DMS53 (cell line): ENCODE data around the gene MBD1.
A peak's percentile ranks its signal among the peaks of the same experiment; 100 is the strongest.
"Not testable (repeated sequence)": the region's sequence is repeated elsewhere in the genome, so short reads cannot be mapped to it uniquely, and the experiment has no call there.

Experiments used
- DNase-seq: peaks from one replicate; lab custom pipeline; 2025; lab: John Stamatoyannopoulos, UW

MBD1 gene, protein sequence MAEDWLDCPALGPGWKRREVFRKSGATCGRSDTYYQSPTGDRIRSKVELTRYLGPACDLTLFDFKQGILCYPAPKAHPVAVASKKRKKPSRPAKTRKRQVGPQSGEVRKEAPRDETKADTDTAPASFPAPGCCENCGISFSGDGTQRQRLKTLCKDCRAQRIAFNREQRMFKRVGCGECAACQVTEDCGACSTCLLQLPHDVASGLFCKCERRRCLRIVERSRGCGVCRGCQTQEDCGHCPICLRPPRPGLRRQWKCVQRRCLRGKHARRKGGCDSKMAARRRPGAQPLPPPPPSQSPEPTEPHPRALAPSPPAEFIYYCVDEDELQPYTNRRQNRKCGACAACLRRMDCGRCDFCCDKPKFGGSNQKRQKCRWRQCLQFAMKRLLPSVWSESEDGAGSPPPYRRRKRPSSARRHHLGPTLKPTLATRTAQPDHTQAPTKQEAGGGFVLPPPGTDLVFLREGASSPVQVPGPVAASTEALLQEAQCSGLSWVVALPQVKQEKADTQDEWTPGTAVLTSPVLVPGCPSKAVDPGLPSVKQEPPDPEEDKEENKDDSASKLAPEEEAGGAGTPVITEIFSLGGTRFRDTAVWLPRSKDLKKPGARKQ

DNA sequence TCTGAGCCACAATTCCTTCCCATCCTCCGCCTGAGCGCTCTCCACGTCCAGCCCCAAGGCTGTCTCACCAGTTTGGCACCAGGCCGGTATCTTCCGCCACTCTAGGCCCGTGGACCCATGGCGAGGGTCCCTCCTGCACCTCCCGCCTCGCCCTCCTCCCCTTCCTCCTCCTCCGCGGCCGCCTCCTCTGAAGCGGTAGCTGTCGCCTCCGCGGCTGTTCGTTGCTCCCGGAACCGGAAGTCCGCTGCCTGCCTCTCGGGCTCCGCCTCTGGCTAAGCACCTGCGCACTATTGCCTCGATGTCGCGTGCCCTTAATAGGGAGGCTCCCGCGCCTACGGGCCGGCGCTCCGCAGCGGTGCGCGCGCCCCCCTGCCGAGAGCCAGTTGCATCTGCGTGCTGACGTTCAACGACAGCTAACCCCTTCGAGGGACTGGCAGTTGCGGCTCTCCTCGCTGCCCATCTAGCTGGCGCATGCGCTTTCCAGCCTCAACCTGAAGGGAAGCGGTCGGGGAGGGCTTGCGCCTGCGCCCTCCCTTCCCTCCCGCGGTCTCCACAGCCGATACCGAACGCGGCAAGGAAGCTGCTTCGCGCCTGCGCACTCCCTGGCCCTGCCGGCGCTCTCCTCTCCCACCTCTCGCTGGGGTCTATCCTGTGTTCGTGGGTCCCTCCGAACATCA lies at the start of gene MBD1:
MBD1 (minus strand) TSS at position 229 of the 677 bp plus-strand sequence. CDS start 1,531 bp downstream, outside the sequence.
- peak; percentile 100 for DNase-seq

- no peak for DNase-seq
These were observed 48.9 kb upstream of the MBD1 start for GRCh38 chr18:50330176-50330575.

- no peak for DNase-seq
These were observed 46.7 kb upstream of the MBD1 start for GRCh38 chr18:50327983-50328382.

- DNase-seq = no peak
These were observed 39.4 kb upstream of the MBD1 start for GRCh38 chr18:50320719-50321118.

DNA sequence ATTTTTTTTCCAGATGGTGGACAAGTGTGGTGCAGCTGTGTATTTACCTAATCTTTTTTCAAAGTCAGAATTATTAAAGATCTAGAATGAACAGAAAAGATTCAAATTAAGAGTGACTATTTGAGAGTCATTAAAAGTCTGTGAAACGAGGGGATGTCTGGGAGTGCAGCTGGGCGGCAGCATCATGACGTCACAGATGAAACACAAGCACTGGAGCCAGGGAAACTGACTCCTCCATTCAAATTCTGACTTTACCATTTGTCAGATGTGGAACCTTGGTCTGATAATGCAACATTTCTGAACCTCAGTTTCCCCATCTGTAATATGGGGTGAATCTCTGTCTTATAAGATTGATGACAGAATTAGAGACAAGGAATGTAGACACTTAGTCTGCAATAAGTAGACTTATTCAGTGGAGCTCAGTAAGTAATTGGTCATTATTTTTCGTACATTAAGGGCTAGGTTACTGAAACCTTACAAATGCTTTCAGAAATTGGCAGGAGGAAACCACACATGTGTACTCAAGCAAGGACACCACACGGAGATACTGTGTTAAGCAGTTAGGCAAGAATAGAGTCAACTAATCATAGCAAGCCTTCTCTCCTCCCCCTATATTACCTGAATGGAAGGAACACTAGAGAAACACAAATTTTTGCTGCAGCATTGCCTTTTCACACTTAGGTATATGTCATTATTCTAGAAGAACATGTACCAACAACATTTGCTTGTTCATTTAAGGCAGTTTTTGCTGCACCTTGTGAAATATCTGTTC lies 34.0 kb upstream of the MBD1 start:
- no peak for DNase-seq

- no peak for DNase-seq
These were observed 32.6 kb upstream of the MBD1 start for GRCh38 chr18:50313873-50314460.

- no peak for DNase-seq
These were observed 31.8 kb upstream of the MBD1 start for GRCh38 chr18:50313031-50313607.

DNA sequence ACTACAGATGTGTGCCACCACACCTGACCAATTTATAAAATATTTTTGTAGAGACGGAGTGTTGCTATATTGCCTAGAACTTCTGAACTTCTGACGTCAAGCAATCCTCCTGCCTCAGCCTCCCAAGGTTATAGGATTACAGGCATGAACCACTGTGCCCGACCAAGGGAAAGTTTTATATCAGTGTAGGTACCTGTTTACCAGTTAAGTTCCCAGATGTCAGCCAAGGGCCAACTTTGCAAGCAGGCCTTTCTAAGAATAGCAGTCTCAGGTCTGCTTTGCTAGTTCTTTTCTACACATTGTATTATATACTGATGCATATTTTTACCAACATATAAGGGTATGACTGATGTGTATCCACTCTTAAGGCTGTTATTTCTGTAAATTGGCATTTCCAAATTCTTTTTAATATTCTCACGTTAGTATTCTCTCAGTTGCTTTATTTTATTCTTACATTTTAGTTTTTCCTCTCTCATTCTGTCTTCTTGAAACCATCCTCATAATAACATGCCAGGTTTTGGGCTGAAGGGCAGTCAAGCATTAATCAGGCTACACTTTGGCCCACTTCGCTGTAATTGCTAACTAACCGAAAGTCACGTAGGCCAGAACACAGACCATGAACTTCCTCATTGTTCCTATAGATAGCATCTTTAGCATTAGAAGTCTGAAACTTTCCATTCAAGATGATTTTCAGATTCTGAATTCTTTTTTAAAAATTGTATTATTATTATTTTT lies 31.1 kb upstream of the MBD1 start:
- DNase-seq = no peak

- DNase-seq = no peak
These were observed 30.3 kb upstream of the MBD1 start for GRCh38 chr18:50311650-50312049.

DNA sequence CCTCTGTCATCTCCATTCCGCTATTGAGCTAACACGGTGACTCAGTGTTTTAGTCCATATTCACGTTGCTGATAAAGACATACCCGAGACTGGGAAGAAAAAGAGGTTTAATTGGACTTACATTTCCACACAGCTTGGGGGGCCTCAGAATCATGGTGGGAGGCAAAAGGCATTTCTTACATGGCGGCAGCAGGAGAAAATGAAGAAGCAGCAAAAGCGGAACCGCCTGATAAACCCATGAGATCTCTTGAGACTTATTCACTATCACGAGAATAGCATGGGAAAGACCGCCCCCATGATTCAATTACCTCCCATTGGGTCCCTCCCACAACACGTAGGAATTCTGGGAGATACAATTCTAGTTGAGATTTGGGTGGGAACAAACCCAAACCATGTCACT lies 28.8 kb upstream of the MBD1 start:
- no peak for DNase-seq

DNA sequence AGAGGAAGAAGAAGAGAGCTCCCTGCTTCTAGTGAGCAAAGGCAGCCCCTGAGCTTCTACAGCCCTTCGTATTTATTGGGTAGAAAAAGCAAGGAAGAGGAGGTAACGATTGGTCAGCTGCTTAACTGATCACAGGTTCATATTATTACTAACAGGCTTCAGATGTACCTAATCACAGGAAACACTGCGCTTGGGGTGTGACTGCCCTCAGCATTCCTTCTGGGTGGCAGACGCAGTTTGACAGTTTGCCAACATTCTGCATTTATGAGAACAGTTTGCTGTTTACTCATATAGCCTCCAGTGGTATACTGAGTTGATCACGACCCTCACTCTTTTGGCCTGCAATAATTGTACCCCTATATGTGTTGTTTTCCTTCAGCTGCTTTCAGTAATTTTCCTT lies 27.5 kb upstream of the MBD1 start:
- not testable (repeated sequence) for DNase-seq

- DNase-seq = peak; percentile 99
These were observed 26.6 kb upstream of the MBD1 start for GRCh38 chr18:50307738-50308470.

GRCh38 chr18:50307400-50307737 lies 26.0 kb upstream of the MBD1 start:
- DNase-seq = no peak

- DNase-seq = peak; percentile 38
These were observed 25.6 kb upstream of the MBD1 start for GRCh38 chr18:50306944-50307343.

DNA sequence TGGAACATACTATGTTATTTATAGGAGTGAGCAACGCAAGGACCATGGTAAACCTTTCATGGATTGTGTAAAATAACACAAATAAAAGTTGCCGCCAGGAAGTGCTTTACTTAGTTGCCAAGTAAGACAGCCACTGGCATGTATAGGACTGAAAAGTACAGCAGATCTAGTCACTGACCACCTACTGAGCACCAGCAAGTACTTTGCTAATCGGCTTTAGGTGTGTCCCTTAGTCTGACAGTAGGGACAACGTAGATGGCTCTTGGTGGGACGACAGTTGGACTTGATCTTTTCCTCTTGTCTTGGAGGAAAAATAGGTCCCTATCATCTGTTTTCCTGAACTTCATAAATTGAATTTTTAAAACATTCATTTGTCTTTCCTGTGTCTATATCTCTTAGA lies 19.8 kb upstream of the MBD1 start:
- DNase-seq = no peak

DNA sequence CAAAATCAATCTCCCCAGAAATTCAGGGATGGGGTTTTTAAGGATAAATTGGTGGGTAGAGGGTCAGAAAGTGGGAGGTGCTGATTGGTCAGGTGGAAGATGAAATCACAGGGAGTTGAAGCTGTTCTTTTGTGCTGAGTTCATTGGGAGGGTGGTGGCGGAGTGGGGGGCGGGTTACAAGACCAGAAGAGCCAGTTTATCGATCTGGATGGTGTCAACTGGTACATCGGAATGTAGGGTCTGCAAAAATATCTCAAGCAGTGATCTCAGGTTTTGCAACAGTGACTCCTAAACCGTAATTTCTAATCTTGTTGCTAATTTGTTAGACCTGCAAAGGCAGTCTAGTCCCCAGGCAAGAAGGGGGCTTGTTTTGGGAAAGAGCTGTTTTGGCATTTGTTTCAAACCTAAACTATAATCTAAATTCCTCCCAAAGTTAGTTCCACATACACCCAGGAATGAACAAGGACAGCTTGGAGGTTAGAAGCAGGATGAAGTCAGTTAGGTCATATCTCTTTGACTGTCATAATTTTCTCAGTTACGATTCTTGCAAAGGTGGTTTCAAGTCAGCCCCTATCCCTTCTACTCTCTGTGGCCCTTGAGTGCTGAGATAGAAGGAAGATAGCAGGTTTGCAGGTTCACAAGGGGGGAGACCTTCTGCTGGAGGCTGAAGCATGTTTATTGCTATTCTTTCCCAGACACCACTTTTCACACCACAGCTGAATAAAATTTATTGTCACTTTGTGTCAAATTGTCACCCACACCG lies 18.5 kb upstream of the MBD1 start:
- DNase-seq = no peak

DNA sequence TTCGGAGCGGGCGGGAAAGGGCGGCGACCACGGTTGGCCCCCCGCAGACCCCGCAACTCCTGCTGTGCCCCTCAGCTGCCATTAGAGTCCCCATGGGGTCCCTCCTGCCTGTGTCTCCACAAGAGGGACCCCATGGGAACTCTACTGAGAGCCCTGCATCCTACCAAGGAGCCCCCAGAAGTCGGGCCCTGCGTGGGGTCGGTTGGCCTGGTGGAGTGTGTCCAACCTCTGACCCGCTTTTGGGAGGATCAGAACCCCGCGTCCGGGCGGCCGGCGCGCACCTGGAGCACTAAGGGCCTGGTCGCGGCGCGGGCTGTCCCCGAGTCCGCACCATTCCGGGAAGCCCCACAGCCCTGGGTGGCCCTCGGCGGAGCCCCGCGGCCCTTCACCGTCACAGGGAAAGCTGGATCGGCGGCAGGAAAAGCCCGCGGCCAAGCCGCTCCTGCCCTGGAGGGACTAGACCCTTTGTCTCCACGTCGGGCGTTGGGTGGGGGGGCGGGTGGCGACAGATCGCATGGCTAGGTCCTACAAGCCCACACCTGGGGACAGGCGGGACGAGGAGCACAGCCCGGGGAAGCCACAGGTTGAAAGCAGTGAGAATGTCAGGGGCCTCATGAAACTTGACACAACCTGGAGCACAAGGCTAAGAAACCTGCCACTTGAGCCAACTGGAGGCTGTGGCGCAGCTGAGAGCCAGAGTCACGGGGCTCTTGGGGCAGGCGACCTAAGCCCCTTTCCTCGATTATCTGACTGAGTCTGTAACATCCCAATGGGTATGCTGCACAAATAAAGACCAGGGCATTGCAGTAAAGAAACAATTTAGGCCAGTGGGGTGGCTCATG lies 17.3 kb upstream of the MBD1 start:
- peak; percentile 58 for DNase-seq

GRCh38 chr18:50297621-50298442 lies 16.5 kb upstream of the MBD1 start:
- DNase-seq = peak; percentile 97
